ENCODE measurements around the gene PSORS1C1.

DNA sequence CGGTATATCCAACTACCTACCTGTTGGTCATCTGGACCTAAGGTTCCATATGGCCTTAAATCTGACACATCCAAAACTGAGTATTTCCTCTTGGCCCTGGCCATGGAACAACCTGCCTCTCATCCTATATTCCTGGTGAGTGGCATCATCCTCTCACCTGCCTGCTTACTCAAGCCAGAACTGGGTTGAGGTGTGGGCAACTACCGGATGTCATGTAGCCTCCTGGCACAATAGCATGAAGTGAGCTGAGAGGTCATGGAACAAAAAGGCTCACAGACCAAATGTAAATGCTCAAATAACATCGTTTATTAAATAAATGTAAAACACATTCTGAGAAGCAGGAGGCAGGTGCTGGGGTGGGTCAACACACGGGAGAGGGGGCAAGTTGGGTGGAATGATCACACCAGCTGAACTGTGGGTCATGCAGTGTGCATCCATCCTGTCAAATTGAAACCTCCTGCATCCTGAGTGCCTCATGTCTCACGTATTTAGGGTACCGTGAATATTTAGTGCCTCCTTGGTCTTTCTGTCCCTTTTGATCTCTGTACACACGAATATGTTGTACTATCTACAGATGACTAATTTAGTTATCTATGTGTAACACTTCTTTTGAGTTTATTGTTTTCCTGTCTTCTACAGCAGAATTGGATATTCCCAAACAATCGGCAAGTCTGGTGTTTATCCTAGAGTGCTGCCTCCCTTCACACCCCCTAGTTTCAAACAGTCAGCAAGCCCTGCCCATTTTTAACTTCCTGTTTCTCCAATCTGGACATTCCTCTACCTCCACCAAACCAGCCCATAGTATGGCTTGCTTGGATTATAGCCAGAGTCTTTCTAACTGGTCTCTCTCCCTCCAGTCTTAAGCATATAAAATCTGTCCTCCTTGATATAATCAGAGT is 63.8 kb downstream of the PSORS1C1 start:
- TF ChIP-seq, protein P1, sequence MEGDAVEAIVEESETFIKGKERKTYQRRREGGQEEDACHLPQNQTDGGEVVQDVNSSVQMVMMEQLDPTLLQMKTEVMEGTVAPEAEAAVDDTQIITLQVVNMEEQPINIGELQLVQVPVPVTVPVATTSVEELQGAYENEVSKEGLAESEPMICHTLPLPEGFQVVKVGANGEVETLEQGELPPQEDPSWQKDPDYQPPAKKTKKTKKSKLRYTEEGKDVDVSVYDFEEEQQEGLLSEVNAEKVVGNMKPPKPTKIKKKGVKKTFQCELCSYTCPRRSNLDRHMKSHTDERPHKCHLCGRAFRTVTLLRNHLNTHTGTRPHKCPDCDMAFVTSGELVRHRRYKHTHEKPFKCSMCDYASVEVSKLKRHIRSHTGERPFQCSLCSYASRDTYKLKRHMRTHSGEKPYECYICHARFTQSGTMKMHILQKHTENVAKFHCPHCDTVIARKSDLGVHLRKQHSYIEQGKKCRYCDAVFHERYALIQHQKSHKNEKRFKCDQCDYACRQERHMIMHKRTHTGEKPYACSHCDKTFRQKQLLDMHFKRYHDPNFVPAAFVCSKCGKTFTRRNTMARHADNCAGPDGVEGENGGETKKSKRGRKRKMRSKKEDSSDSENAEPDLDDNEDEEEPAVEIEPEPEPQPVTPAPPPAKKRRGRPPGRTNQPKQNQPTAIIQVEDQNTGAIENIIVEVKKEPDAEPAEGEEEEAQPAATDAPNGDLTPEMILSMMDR (optimal IDR thresholded peaks at IDR 0.05 in 1 of 3, IDR thresholded peaks at IDR 0.05 in 1 of 3, conservative IDR thresholded peaks at IDR 0.05 in 1 of 3; ENCODE audit: extremely low read depth in 1 of 3, insufficient read depth in 2 of 3, low read length in 3 of 3), result no peak
- no peak for TF ChIP-seq EZH2 (IDR thresholded peaks at IDR 0.05; ENCODE audit: low read length)

All from keratinocyte (primary cell).